IMR-90 (cell line): ENCODE data around the gene PLEKHJ1.

ENCODE experiments used
- CTCF ChIP-seq: conservative IDR thresholded peaks from 2 replicates; pipeline ENCODE4 v1.5.1; 2012; ENCODE audit warnings: mild to moderate bottlenecking, low read depth, low read length, improper control_type of control experiment
- TF ChIP-seq, protein P1 (sequence below): fragments of 150-350 bp; IDR thresholded peaks from 2 replicates; pipeline ENCODE4 v1.6.1; 2017; ENCODE audit warnings: mild to moderate bottlenecking, antibody characterized with exemption, low read length, low read depth

DNA sequence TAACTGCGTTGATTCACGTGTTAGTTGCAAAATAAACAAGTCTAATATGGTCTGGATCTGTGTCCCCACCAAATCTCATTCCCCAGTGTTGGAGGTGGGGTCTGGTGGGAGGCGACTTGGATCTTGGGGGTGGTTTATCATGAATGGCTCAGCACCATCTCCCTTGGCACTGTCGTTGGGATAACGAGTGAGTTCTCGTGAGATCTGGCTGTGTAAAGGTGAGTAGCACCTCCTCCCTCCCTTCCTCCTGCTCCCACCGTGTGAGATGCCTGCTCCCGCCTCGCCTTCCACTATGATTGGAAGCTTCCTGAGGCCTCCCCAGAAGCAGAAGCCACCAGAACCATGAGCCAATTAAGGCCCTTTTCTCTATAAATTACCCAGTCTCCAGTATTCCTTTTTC is 41.0 kb upstream of the PLEKHJ1 start:
- TF ChIP-seq, protein P1, sequence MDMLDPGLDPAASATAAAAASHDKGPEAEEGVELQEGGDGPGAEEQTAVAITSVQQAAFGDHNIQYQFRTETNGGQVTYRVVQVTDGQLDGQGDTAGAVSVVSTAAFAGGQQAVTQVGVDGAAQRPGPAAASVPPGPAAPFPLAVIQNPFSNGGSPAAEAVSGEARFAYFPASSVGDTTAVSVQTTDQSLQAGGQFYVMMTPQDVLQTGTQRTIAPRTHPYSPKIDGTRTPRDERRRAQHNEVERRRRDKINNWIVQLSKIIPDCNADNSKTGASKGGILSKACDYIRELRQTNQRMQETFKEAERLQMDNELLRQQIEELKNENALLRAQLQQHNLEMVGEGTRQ: no peak
- no peak for TF ChIP-seq CTCF
